GM18520 (cell line): ENCODE measurements around the gene ATP6AP2.
A peak's percentile ranks its signal among the peaks of the same experiment; 100 is the strongest.

ENCODE experiments used
- ATAC-seq: cut with Tn5 transposase; IDR thresholded peaks from one replicate; pipeline ENCODE4 v1.9.1; 2021; ENCODE audit not compliant: unreplicated experiment

The ATP6AP2 gene

DNA sequence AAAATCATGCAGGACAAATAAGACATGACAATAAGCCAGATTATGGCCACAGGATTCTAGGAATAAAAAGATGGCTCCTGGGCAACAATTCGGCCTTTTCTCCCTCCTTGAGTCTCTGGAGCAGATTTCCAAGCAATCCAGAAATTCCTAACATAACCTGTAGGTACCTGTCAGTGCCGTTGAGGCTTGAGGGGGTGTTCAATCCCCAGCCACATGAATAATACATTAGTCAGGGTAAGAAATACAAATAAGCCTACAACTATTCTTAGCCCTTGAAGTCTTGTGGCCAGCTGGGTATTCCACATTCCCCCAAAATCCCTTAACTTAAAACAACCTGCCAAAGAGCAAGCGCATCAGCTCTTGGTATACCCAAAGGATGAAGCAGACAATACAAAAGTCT, 56.9 kb downstream of the ATP6AP2 start:
- ATAC-seq: no peak

DNA sequence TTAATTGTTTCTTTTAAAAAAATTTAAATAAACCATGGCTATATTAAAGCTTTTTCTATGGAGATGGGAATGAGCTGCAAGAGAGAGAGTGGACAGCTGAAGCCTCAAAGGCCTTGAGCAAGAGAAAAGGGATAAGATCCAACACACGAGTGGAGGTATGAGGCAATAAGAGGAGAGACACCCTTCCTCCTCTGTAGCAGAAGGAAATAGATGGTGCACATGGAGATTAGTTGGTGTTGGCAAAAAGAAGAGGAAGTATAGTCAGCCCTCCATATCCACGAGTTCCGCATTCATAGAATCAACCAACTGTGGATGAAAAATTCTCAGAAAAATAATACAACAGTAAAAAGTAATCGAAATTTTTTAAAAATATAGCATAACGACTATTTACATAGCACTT, 63.4 kb downstream of the ATP6AP2 start:
- ATAC-seq: no peak

DNA sequence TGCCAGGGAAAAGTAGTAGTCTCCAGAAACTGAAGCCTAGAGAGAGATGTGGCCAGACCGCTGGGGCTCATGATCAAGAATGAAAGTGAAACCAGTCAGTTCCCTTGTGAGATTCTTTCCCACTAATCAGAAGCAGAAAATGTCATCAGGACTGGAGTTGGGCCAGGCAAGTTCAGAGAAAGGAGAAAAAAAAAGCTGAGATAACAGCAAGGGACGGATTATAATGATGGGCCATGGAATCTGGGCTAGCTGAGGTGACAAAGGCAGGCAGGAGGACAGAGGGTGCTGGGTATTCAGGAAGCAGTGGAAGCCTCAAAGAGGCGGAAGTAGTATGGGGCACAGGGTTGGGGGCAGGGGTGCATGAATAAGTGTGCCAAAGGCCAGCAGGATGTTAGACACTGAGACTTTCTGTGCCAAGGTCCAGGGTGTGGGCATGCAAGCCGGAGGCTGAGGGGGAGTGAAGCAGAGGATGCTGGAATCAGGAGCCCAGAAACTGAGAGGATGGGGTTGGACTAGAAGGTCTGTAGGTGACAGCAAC, 64.1 kb downstream of the ATP6AP2 start:
- no peak for ATAC-seq

DNA sequence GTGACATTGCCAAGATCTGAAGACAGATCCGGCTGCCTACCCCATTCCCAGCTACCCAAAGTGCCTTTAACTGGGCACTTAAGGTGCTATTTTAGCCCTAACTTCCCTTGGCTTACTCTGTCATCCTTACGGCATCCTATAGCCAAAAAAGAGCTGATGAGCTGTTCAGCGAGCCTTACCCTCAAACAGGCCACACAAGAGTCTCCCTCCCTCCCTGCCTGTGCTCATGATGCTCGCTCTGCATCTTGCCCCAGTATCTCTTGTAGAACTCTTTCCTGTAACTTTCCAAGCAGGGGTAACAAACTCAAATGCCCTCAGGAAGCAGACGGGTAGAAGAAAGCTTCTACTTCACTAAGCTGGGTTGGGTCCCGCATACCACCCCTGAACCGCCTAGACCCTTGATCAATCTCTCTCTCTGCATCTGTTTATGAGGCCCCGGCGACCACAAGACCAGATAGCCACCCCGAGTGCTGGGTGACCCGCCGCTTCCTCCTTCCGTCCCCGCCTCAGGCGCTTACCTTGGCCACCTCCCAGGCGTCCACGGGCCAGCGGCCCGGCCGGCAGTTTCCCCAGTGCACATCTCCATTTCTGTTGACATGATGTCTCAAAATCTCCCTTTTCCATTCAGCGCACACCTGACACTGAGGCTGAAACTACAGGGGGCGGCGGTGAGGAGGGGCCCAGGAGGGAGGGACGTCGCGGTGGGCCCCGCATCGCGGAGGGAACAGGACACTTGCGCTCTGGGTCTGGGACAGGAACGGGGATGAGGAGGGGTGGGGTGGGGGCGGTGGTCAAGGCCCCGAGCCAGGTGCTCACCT, 65.9 kb downstream of the ATP6AP2 start:
- peak; percentile 7 for ATAC-seq

DNA sequence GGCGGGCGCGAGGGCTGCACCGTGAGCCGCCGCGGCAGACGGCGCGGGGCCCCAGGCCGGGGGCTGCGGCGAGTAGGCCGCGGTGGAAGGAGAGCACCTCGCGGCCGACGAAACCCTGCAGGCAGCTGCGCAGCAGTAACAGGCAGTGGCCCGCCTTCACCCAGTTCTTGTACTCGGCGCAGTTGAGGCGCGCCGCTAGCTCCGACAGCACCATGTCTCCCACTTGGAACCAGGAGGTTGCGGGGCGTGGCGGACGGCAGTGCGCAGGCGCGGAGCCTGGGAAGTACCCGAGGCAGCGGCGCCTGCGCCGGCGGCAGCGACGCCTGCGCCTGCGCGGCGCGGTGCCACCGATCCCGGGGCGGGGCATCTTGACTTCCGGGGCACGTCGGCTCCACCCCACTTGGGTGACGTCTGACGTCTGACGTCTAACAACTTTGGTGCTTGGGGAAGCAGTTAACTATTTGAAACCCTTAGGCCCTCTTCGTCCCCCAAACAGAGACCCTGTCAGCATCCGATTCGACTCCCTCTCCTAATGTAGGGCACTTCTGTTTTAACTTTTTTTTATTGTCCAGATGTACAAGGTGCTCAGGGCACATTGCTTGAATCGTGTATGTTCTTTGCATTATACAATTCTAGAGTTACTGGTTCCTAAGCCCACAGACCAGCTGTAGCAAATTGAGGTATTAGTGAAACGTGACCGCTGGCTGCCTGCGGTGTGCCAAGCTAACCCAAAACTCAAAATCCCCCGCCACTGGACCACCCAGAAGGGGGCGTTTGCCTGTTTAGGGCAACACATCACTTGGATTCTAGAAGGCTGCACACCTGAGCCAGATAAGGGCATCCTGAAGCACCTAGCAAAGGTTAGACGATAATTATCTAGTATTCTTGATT, 66.8 kb downstream of the ATP6AP2 start, which contains the start of gene CXorf38:
TSS of gene CXorf38 (minus strand) at position 255 of the 891 bp plus-strand sequence. CDS start at position 214, 41 bp downstream.
- peak; percentile 62 for ATAC-seq

DNA sequence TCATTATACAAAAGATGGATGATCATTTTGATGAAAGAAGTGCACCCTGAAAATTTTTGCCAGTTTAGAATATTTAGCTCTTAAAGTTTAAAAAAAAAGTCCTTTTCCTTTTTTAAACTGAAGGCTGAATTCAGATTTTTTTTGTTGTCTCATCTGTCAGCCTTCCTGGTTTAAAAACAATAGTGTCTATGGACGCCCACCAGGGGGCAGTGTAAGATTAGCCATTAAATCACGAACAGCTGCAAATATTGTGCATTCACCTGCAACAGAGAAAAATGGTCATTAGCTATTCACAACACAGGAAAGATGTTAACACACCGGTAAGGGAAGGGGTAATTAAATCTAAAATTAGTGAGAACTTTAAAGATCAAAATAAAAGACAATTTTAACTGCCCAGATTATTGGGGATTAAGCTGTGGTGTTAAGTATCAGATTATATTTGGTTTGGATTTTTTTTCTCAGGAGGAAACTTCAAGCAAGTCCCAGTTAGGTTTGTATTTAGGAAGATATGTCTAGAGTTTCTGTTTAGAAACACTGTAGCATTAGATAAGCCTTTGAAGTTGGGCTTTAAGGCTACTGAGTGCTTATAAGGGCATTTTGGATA, 71.0 kb downstream of the ATP6AP2 start:
- ATAC-seq: no peak

DNA sequence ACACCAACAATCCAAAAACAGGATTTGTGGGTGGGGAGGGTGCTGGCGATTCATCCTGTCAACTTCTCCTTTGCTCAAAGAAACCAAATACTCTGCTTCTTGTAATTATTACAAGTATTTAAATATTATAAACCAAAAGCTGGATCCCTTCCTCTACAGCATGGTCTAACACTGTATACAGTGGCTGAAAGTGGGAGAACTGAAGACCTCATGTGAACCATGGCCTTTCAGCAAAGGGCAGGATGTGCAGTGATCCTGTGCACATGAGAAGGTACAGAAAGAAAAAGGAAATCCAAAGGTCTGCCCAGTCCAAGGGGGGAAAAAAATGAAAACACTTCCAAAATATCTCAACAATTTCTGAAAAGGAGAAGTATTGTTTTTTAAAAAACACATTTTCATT, 71.9 kb downstream of the ATP6AP2 start:
- ATAC-seq: no peak

DNA sequence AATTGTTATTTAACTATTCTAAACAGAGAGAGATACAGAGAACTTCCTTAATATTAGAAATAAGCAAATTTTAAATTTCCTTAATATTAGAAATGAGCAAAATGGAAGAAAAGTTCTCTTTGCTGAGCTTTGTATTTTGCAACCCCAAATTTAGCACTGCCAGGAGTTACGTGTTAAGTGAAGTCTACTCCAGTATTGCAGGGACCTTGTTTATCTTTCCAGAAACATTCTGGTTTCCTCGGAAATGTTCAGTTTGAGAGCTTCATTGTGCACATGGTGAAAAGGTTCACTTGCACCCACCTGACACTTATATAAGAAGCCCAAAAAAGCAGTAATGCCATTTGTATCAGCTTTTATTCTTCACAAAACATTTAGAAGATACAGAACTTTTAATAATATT, 72.8 kb downstream of the ATP6AP2 start:
- ATAC-seq: no peak
